ENCODE measurements around the gene AIP.
"Not testable (repeated sequence)": the region's sequence is repeated elsewhere in the genome, so short reads cannot be mapped to it uniquely, and the experiment has no call there.

AIP gene

DNA sequence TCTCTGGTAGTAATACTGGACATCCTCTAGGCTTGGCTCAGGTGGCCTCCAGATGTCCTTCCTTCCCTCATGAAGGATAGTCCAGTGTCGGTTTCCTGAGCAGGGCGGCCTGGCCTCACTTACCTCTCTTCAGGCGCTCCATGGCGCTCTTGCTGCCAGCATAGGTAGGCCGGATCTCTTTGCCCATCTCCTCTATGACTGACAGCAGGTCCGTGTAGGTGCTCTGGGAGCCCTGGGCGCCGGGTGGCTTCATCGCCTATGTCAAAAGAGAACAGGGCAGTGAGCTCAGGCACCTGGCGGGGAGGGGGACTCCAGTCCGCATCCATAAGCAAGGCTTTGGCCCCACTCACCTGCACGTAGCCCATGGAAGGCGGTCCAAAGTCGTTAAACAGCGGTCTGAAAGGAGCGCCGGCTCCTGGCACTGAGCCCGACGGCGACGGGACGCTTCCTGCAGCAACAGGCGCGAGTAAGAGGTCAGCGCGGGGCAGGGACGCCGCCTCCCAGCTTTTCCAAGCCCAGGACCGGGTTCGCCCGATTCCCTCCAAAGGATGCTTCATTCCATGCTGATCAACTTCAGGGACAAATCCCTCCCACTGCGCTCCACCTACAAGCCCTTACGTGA lies 24.5 kb downstream of the AIP start:
- no peak for DNase-seq (ENCODE audit: low read depth)

DNA sequence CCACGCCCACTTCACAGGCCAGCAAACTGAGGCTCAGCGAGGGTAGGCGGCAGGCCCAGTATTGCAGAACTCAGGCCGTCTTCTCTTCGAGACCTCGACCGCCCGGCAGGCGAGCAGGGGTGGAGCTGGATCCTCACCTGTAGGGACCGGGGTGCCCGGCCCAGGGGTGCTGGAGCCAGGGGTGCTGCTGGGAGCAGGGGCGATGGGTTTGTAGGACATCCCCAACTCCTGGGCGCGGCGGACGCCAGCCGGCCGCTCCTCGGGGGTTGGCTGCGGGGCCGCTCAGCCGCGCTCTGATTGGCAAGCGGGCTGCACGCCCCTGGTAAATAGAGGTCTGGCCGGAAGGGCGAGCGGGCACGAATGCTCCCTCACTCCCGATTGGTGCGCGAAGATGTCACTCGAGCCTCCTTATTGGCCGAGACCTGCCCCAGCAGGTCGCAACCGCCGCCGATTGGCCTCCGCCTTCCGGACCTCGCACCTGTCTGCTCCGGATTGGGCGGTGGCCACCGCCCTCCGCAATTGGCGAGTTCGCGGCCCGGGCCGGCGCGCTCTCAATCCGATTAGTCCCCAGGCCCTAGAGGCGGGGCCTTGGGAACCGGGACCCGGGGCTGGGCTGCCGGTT lies 25.1 kb downstream of the AIP start, which contains the start of gene CDK2AP2:
TSS of gene CDK2AP2 (minus strand) at position 299 of the 622 bp plus-strand sequence. CDS start at position 219, 80 bp downstream.
- peak; percentile 96 for DNase-seq (ENCODE audit: low read depth)

DNA sequence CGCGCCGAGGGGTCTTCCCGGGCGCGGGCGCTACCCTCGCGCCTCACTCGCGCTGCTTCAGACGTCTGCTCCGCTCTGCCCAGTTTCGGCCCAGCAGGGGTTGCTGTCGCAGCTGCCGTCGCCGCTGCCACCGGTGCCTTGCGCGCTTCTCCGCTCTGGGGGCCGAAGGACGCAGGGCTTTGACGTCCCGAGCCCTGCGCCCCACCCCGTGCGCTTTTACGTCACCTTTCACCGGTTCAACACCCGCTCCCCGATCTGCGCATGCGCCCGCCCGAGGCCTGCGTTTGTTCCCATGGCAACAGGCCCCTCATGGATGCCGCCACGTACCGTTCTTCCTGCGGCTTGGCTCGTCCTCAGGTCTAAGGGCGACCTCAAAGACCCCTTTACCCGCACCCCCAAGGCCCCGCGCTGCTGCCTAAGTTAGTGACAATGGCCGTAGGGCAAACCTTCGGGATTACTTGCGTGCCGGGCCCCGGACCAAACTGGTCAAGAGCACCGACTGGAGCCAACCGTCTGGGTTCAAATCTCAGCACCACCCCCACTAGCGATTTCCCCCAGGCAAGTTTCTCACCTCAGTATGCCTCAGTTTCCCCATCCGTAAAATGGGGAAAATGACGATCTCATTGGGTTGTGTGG lies 25.8 kb downstream of the AIP start:
- DNase-seq (ENCODE audit: low read depth): peak; percentile 99

DNA sequence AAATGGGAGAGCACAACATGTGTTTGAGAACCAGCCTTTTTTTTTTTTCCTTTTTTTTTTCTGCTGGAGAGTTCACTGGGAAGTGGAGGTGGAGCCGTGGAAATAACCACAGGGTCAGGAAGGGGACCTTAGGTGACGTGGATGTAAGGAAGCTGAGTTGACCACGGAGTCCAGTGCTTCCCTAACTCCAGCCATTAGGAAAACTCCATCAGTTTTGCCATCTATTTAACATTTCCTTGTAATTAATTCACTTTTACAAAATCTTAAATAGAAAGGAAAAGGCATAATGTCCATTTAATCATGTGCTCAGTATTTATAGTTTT lies 27.2 kb downstream of the AIP start:
- no peak for DNase-seq (ENCODE audit: low read depth)

DNA sequence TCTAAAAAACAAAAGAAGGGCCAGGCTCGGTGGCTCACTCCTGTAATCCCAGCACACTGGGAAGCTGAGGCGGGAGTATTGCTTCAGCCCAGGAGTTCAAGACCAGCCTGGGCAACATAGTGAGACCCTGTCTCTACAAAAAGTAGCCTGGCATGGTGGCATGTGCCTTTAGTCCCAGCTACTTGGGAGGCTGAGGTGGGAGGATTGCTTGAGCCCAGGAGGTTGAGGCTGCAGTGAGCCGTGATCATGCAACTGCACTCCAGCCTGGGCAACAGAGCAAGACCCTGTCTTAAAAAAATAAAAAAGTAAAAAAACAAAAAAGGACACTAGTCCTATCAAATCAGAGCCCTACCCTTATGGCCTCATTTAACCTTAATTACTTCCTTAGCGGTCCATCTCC lies 28.7 kb downstream of the AIP start:
- not testable (repeated sequence) for DNase-seq (ENCODE audit: low read depth)

DNA sequence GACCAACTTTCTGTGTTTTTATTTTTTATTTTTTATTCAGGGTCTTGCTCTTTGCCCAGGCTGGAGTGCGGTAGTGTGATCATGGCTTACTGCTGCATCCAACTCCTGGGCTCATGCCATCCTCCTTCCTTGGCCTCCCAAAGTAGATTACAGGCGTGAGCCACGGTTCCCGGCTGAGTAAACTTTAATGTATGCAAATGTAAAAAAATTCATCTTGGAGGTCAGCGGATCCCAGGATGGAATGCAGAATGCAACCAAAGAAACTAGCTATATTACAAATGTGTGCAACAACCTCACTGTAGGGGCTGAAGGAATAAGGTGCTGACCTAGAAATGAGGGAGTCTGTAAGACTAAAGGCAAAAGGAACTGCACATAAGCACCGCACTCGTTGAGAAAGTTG lies 31.3 kb downstream of the AIP start:
- no peak for DNase-seq (ENCODE audit: low read depth)

DNA sequence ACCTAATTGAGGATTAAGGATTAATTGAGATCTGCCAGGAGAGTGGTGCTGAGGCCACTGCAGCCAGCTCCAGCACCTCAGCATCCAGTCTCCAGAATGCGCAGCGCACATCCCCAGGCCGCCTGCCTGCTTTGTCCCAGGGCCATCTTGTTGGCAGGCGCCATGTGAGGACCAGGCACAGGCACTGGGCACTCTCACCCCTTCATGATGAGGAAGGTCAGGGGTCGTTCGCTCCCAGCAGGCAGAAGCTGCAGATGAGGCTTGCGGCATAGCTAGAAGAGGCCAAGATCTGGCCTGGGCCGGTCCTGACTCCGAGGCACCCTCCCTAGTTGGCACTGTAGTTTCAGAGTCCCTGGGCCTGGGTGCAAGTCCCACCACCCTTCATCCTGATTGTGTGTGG lies 34.0 kb downstream of the AIP start:
- DNase-seq (ENCODE audit: low read depth): no peak

DNA sequence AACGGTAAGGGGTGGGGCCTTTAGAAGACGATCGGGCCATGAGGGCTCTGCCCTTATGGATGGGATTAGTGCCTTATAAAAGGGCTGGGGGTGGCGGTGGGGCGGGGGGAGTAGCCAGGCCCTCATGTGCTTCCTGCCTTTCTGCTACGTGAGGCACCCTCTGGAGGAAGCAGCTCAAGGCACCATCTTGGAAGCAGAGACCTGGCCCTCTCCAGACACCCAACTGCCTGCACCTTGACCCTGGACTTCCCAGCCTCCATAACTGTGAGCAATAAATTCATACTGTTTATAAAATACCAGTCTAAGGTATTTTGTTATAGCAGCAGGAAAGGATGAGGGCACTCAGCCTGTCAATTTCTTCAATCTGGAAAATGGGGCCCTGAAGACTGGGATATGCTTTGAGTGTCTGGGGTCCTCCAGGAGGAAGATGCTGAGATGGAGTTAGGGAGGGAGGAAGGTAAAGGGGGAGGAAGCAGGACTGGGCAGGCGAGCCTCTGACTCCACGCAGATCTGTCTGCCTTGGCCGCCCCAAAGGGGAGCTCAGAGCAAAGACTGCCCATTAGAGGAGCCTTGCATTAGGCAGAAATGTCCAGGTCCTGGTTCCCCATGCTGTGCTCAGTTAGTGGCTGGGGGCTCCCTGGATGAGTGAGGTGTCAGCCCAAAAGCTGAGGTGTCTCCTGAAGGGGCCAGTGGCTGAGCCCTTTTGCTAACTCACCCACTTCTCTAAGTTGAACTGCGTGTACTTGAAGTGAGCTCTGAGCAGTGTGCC lies 35.1 kb downstream of the AIP start:
- DNase-seq (ENCODE audit: low read depth): no peak

DNA sequence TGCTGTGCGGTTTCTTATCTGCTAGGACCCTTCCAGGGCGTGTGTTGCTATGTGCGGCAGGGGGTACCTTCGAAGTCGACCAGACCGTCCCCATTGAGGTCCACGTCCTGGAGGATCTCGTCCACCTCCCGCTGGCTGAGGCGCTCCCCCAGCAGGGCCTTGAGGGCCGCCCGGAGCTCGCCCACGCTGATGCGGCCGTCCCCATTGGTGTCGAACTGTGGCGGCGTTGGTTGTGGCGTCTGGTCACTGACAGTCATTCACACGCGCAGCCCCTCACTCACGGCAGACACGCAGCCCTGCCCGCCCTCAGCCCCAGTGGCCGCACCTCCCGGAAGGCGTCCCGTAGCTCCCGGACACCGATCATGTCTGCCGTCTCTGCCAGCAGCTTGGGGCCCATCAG lies 36.9 kb downstream of the AIP start:
- no peak for DNase-seq (ENCODE audit: low read depth)

DNA sequence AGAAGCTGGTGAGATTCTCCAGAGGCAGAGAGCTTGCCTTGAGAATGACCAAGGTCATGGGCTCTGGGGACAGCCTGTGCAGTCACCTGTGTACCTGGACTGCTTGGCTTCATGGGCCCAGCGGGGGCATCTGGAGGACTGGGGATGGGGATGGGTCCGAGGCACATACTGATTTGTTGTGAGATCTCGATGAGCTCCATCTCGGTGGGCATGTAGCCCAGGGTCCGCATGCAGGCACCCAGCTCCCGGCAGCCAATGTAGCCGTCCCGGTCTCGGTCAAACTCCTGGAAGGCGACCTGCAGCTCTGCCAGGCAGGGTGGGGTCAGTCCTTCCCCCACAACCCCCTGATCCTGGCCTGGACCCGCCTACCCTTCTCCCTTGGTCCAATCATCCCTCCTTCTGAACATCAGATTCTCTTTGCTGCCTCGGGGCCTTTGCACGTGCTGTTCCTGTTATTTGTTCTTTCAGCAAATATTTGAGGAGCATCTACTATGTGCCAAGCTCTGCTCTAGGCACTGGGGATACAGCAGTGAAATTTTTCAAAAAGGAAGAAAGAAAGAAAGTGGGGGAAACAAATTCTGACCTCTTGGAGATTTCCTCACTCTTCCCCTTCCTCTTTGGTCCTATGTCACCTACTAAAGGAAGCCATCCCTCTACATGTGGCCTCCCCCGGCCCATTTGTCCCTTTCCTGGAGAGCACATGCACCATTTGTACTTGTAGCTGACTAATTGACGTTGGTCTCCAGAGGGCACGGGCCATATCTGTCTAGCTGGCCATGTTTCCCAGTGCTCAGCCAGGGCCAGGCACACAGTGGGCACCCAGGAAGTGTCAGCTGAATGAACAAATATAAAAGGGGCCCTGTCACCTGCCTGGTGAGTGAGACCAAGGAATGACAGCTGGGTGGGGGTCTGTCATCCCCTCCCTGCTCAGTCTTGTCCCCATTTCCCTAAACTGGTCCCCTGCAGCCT lies 38.3 kb downstream of the AIP start:
- no peak for DNase-seq (ENCODE audit: low read depth)

DNA sequence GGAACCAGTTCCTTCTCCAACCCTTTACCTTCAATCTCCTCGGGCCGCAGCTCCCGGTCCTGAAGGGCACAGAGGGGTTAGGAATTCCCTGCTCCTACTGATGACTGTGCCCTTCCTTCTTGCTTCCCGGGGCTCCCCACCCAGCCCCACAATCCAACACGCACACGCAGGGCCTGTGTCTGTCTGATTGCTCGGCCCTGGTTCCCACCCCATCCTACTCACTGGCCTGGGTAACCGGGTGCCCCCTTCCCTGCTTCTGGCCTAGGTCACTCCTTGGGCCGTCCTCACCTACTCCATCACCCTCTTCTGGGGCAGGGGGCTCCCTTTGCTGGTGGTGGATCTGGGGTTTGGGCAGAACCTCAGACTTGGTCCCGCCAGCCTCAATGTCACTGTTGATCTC lies 39.1 kb downstream of the AIP start:
- DNase-seq (ENCODE audit: low read depth): no peak

DNA sequence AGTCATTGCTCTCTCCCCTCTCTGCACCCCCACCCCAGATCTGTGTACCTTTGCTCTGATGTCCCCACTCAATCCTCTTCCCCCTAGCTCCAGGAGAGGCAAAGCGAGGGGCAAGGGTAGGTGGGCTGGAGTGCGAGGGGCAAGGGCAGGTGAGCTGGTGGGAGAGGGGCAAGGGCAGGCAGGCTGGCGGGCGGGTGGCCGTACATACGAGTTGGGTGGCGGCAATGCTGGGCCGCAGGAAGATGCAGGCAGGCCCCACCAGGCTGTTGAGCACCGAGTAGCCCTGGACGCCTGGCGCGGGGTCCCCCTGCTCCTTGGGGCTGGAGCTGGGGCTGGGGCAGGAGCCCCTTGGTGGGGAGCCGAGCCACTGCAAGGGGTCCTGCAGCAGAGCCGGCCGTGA lies 39.5 kb downstream of the AIP start:
- DNase-seq (ENCODE audit: low read depth): no peak

DNA sequence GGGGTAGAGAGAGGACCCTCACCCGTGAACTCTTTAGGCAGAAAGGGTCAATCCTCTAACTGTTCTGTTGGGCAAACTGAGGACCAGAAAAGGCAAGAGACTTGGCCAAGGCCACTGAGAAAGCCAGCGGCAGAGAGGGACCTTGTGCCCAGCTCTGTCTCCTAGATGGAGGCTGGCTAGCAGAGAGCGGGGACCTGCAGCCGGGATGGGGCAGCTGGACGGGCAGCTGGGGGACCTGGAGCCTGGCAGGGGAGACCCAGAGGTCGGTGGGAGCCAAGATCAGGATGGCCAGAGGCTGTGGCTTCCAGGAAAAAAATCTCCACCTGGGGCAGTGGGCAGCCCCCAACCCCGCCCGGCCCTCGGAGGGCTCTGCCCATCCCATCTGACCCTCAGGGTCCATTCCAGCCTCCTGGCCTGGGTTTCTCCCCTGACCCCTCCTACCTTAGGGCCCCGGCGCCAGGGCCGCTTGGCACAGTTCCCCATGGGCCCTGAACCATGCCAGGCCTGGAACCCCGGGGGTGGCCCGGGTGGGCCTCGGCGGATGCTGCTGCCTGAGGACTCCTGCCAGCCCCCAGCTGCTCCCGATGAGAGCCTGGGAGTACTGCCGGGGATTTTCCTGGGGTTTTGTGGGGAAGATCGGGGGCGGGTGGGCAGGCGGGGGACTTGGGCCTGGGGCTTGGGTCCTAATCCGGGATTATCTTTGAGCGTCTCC lies 40.2 kb downstream of the AIP start, which contains the start of gene CABP2:
TSS of gene CABP2 (minus strand) at position 603 of the 712 bp plus-strand sequence. CDS start at position 483, 120 bp downstream.
- DNase-seq (ENCODE audit: low read depth): no peak

DNA sequence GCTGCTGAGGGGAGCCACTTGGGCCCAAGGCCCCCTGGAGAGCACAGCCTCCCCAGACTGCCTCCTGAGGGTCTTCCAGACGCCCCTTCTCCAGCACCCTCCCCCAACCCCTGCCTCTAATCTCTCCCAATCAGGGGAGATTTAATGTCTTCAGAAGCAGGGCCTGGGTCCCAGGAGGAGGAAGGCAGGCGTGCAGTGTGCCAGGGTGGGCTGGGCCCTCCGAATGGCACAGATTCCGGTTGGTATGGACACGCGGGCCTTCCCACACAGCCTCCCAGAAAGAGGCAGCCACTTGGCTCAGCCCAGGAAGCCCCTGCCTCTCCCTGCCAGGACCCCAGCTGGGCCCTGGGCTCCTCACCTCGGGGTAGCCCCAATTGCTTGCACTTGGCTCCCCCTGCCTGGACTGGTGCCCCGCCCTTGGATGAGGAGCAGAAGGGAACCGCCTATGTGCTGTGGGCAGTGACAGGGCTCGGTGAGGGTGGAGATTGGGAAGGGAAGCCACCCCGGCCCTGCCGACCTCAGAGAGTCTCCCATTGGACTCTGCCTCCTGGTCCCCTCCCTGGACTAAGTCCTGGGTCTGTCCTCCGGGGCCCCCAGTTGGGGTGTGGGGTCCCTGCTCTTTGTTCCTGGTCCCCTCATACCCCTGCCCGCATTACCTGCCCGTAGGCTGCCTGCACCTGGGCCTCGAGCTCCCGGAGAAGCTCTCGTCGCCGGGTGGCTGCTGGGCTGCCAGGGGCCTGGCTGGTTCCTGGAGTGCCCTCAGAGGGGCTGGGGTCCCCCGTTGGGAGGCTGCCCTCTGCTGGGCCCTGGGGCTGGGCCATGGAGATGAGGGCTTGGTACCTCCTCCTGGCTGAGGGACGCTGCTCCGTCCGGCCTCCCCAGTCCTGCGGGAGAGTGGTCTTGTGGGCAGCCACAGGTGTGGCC lies 41.0 kb downstream of the AIP start:
- no peak for DNase-seq (ENCODE audit: low read depth)

DNA sequence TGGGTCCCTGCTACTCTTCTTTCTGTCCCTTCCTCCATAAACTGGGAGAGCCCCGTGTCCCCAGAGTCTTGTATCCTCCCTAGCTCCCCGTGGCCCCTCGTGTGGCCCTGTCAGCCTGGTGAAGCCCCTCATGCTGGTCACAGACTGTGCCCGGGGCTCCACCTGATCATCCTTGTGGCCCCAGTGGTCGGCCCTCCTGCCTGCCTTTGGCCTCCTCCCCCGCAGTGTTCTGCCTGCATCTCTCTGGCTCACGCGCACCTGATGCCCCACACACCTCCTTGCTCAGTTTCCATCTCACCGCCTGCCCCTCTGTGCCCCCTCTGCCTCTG lies 41.6 kb downstream of the AIP start:
- no peak for DNase-seq (ENCODE audit: low read depth)

DNA sequence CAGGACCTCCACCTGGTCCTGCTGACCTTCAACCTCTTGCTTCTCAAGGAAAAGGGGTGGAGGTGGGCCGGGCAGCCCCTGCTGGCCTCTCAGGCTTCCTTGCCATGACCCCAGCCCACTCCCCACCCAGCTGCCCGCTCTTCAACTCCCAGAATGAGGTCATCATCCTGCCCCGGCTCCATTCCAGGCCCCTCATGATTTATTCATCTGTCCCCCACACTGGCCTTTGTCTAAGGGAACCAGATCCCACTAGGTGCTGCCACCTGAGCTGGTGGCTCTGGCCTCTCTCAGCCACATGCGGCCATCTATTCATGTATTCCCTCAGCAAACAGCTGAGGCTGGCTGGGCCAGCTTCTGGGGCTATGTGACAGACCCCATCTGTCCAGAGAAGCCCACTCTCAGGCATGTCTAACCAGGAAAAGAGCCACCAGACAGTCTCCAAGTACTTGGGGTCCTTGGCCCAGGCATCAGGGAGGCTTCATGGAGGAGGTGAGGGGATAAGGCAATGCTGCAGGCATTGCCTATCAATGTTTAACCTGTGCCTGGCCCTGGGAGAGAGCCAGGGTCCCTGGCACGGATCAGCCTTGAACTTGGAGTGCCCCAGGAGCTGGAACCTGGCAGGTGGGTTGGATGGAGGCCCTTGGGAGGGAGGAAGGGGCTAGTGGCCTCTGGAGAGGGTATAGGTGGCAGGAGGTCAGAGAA lies 42.6 kb downstream of the AIP start:
- DNase-seq (ENCODE audit: low read depth): no peak

DNA sequence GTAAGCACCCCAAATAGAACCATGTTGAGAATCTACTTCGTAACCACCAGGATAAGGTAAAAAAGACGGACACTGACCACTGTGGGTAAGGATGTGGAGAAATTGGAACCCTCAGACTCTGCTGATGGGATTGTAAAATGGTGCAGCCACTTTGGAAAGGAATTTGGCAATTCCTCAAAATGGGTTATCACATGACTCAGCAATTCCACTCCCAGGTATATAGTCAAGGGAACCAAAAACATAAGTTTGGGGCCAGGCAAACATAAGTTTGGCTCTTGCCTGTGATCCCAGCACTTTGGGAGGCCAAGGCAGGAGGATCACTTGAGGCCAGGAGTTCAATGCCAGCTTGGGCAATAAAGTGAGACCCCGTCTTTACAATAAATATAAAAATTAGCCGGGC lies 45.5 kb downstream of the AIP start:
- no peak for DNase-seq (ENCODE audit: low read depth)

DNA sequence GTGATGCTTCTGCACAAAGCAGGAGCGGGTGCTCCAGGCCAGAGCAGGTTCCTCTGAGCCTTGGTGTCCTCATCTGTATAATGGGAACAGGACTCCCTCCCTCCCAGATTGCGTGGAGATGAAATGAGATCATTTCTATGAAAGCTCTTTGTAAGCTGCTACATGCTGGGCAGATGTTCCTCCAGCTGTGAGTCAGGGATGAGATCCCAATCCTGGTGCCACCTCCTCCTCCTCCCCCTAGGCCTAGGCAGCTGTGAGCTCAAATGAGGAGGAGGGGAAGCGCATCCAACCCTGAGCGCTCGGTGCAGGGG lies 47.4 kb downstream of the AIP start:
- no peak for DNase-seq (ENCODE audit: low read depth)

DNA sequence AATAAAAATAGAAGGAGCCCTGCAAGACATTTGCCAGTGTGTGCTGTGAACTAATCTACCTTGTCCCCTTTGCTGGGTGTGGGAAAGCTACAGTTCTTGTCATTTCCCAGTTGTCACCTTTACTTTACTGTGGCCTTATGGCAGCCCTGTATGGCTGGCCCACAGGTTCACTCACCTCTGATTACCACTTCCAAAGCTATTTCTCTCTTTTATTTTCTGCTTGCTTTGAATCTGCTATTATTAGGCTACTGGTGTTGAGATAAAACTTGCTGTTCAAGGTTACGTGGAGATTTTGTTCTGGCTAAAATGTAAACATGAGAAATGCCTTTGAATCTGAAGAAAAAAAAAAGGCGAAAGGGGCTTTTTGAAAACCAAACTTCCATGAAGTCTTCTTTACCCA lies 50.1 kb downstream of the AIP start:
- DNase-seq (ENCODE audit: low read depth): no peak

Data from activated T-helper 9 cell treated with anti-CD3 and anti-CD28 coated beads, Interleukin-2, amount 50 U/mL, for 16 hours (primary cell).